HG03097 (cell line): Measurements from ENCODE around the gene SDHA.
"Not testable (repeated sequence)": the region's sequence is repeated elsewhere in the genome, so short reads cannot be mapped to it uniquely, and the experiment has no call there.

Experiments
- ATAC-seq: cut with Tn5 transposase; IDR thresholded peaks from one replicate; pipeline ENCODE4 v1.9.1; 2021; ENCODE audit not compliant: unreplicated experiment, low FRiP score

The SDHA gene

GRCh38 chr5:196350-196749, 21.8 kb upstream of the SDHA start:
- ATAC-seq, result no peak

- not testable (repeated sequence) for ATAC-seq
Observed at GRCh38 chr5:197031-197430, 21.1 kb upstream of the SDHA start.

- ATAC-seq, result no peak
Observed at GRCh38 chr5:197892-198489, 20.1 kb upstream of the SDHA start.

- ATAC-seq, result no peak
Observed at GRCh38 chr5:198516-199196, 19.5 kb upstream of the SDHA start.

GRCh38 chr5:199197-199949, 18.7 kb upstream of the SDHA start:
- ATAC-seq, result no peak

GRCh38 chr5:199950-200645, 18.0 kb upstream of the SDHA start:
- ATAC-seq, result no peak

- no peak for ATAC-seq
Observed at GRCh38 chr5:200985-201384, 17.1 kb upstream of the SDHA start.

- ATAC-seq, result no peak
Observed at GRCh38 chr5:201672-202071, 16.4 kb upstream of the SDHA start.

- ATAC-seq, result no peak
Observed at GRCh38 chr5:203246-203930, 14.7 kb upstream of the SDHA start.

- no peak for ATAC-seq
Observed at GRCh38 chr5:204001-204400, 14.1 kb upstream of the SDHA start.

GRCh38 chr5:204462-204861, 13.7 kb upstream of the SDHA start:
- no peak for ATAC-seq

GRCh38 chr5:204966-205670, 13.0 kb upstream of the SDHA start:
- no peak for ATAC-seq

GRCh38 chr5:206406-206805, 11.7 kb upstream of the SDHA start:
- no peak for ATAC-seq

- no peak for ATAC-seq
Observed at GRCh38 chr5:206927-207536, 11.1 kb upstream of the SDHA start.

GRCh38 chr5:207599-207998, 10.5 kb upstream of the SDHA start:
- no peak for ATAC-seq

GRCh38 chr5:208449-209114, 9.5 kb upstream of the SDHA start:
- no peak for ATAC-seq

GRCh38 chr5:213803-214395, 4.2 kb upstream of the SDHA start:
- no peak for ATAC-seq

- ATAC-seq, result not testable (repeated sequence)
Observed at GRCh38 chr5:215256-215655, 2.9 kb upstream of the SDHA start.

GRCh38 chr5:216076-216475, 2.0 kb upstream of the SDHA start:
- ATAC-seq, result not testable (repeated sequence)
